Naive thymus-derived CD8-positive, alpha-beta T cell (primary cell): ENCODE data around the gene DDX5. TPM values are rescaled to one million over a fixed set of nuclear protein-coding genes. Genes with fewer than 3 reads are reported as not detected.
A peak's percentile ranks its signal among the peaks of the same experiment; 100 is the strongest.
"Not testable (repeated sequence)": the region's sequence is repeated elsewhere in the genome, so short reads cannot be mapped to it uniquely, and the experiment has no call there.

Source experiments
- ATAC-seq, 2 donors: fragments of 150-1000 bp; cut with Tn5 transposase in 1 of 2; sonication (Bioruptor Pico), chemical (Tn5 transposase) in 1 of 2; 1 replicate in 1 of 2; 2 replicates in 1 of 2; pipeline ENCODE4 v1.10.0; 2021; ENCODE audit warnings: mild to moderate bottlenecking in 2 of 2, moderate library complexity in 2 of 2
- POLR2A ChIA-PET: fragments of 350-600 bp; sonication (Branson Sonifier 250); formaldehyde crosslinking; loops from one replicate; lab custom pipeline; 2021; ENCODE audit warnings: antibody characterized with exemption; lab: Charles Lee
- DNase-seq, 10 donors: peaks; one replicate each; pipeline versions ENCODE4 v3.0.0 to v3.0.0-alpha.2; 2020 to 2022
- H3K27ac Mint-ChIP-seq, 10 donors: one replicate each; pipeline ENCODE4 v1.8.0; 2020 to 2022; ENCODE audit warnings: mild to moderate bottlenecking in 10 of 10, mixed read lengths in 10 of 10, moderate library complexity in 4 of 10, inconsistent platforms in 1 of 10
- H3K27me3 Mint-ChIP-seq, 5 donors: one replicate each; pipeline ENCODE4 v1.8.0; 2021 to 2022; ENCODE audit warnings: mixed read lengths in 5 of 5
- H3K36me3 Mint-ChIP-seq, 3 donors: one replicate each; pipeline ENCODE4 v1.8.0; 2020 to 2022; ENCODE audit warnings: mixed read lengths in 3 of 3, mild to moderate bottlenecking in 2 of 3, inconsistent platforms in 1 of 3
- H3K4me1 Mint-ChIP-seq, 4 donors: one replicate each; pipeline ENCODE4 v1.8.0; 2021 to 2022; ENCODE audit warnings: mixed read lengths in 4 of 4
- H3K4me3 Mint-ChIP-seq, 10 donors: one replicate each; pipeline ENCODE4 v1.8.0; 2020 to 2022; ENCODE audit warnings: mild to moderate bottlenecking in 10 of 10, mixed read lengths in 10 of 10, moderate library complexity in 6 of 10, inconsistent platforms in 1 of 10
- H3K9me3 Mint-ChIP-seq, 9 donors: one replicate each; pipeline ENCODE4 v1.8.0; 2020 to 2022; ENCODE audit warnings: mixed read lengths in 9 of 9, mild to moderate bottlenecking in 3 of 9, inconsistent platforms in 1 of 9, moderate library complexity in 1 of 9
- microRNA-seq: library from miRNA; unstranded; fragments of <30 nt; microRNA quantifications from one replicate; pipeline ENCODE4 v1.2.0, GENCODE V29; 2022; ENCODE audit warnings: borderline microRNAs expressed
- polyA plus RNA-seq, 3 donors: library from polyadenylated mRNA; unstranded; fragments of 300-500 nt; fragmentation: Illumina TruSeq; gene quantifications; one replicate each; pipeline ENCODE4 v1.2.3, GENCODE V29; 2021
- total RNA-seq, 8 experiments: library from RNA in 2 of 8; stranded (reverse) in 2 of 8; gene quantifications; one replicate each; pipeline ENCODE4 v1.2.3 and lab custom pipeline; 2021 to 2026

The DDX5 gene
- total and polyA plus RNA-seq, 5 experiments from 2014 or later = 1,055 to 2,312 (median 1,400) TPM

DNA sequence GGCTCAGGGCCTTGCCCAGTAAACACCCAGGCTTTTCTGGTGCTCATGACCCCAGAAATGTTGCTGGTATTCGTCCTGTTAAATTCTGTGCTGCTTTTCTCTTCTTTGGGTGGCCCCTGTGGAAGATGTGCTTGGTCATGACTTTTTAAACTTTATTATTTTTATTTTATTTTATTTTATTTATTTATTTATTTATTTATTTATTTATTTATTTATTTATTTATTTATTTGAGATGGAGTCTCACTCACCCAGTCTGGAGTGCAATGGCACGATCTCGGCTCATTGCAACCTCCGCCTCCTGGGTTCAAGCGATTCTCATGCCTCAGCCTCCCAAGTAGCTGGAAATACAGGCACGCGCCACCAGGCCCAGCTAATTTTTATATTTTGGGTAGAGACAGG lies 46.3 kb downstream of the DDX5 start:
- H3K27ac Mint-ChIP-seq, H3K4me3 Mint-ChIP-seq: not testable (repeated sequence)
- POLR2A ChIA-PET = interaction anchor here (1.0 kb wide), 1 partner anchor 40 kb away, joined by 3 read pairs; no protein-coding TSS in a partner anchor

DNA sequence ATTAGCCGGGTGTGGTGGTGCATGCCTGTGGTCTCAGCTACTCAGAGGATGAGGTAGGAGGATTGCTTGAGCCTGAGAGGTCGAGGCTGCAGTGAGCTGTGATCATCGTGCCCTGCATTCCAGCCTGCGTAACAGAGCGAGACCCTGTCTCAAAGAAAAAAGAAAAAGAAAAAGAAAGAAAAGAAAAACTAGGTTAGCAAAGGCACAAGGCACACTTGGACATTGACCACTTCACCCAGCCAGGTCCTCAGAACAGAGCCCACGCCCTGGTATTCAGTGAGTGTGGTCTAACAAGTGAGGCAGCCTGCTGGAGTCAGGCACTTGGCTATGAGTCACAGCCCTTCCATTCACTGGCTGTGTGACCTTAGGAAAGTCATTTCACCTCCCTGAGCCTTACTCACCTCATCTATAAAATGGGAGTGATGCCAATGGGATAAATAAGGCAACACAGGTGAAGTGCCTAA lies 46.8 kb downstream of the DDX5 start:
- ATAC-seq (no peak), DNase-seq (no peak)
- H3K9me3 Mint-ChIP-seq = no peaks in the 10 kb centered on the region
- H3K4me1 Mint-ChIP-seq = peaks cover 9 to 35% (median 17%) of the 10 kb centered on the region in 4 donors
- no peak overlapping the region for H3K4me3 Mint-ChIP-seq
- peaks cover 0 to 6% (median 0%) of the 10 kb centered on the region in 5 donors for H3K27me3 Mint-ChIP-seq
- H3K36me3 Mint-ChIP-seq = peaks cover 0 to 4% (median 0%) of the 10 kb centered on the region in 3 donors
- POLR2A ChIA-PET = interaction anchor here (1.0 kb wide), 1 partner anchor 39 kb away, joined by 3 read pairs; no protein-coding TSS in a partner anchor
- no peak overlapping the region for H3K27ac Mint-ChIP-seq

More for the DNA sequence above, 46.3 kb downstream of the DDX5 start:
- H3K4me1 Mint-ChIP-seq = peaks cover 9 to 34% (median 17%) of the 10 kb centered on the region in 4 donors
- H3K9me3 Mint-ChIP-seq, H3K36me3 Mint-ChIP-seq, H3K27me3 Mint-ChIP-seq, ATAC-seq, DNase-seq: not testable (repeated sequence)

DNA sequence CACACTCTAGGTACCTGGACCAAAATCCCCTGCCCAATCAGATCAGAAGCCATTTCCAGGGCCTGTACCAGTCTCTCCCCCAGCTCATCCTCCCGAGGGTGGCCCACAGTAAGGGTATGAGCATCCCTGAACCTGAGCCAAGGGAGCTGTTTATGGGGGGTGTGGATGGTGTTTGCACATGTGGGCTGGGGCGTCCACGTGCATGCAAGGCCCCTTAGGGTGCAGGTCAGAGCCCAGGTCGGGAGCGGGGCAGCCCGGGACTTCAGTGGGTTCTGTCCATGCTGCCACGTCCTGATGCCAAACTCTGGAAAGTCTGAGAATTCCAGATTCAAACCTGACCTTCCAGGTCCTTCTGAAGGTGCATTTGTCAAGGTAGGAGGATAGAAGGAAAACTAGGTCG lies 47.3 kb downstream of the DDX5 start:
- H3K4me1 Mint-ChIP-seq = peaks cover 9 to 35% (median 17%) of the 10 kb centered on the region in 4 donors
- peak overlapping the region in 1 of 10 donors; percentile 55 for H3K27ac Mint-ChIP-seq
- H3K27me3 Mint-ChIP-seq = peaks cover 0 to 6% (median 0%) of the 10 kb centered on the region in 5 donors
- POLR2A ChIA-PET = interaction anchor here (0.6 to 1.0 kb wide), 3 partner anchors 24 to 80 kb away, joined by 3 to 5 read pairs (median 5); no protein-coding TSS in a partner anchor
- no peaks in the 10 kb centered on the region for H3K9me3 Mint-ChIP-seq
- ATAC-seq = no peak
- DNase-seq = no peak
- H3K36me3 Mint-ChIP-seq = peaks cover 0 to 4% (median 0%) of the 10 kb centered on the region in 3 donors
- no peak overlapping the region for H3K4me3 Mint-ChIP-seq

DNA sequence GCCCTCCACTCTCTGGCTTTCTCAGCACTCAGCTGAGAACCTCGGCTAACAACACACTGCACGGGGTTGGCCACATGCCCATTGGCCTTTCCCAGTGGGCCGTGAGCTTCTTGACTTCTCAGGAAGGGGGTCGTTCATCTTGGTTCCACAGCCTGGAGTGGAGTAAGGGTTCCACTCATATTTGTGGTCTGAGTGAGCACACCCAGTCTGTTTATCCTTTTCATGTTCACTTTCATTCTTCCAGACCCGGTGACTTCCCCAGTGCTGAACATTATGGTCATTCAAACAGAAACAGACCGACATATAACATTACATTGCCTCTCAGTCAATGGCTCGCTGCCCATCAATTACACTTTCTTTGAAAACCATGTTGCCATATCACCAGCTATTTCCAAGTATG lies 48.9 kb downstream of the DDX5 start:
- H3K27me3 Mint-ChIP-seq = peaks cover 0 to 6% (median 0%) of the 10 kb centered on the region in 5 donors
- no peaks in the 10 kb centered on the region for H3K9me3 Mint-ChIP-seq
- peak overlapping the region in 1 of 10 donors; percentile 7 for H3K4me3 Mint-ChIP-seq
- peaks cover 9 to 40% (median 18%) of the 10 kb centered on the region in 4 donors for H3K4me1 Mint-ChIP-seq
- DNase-seq = no peak
- POLR2A ChIA-PET = interaction anchor here (0.9 to 2.1 kb wide), 4 partner anchors 40 to 463 kb away, joined by 3 to 23 read pairs (median 9); partner anchors contain the start of genes CEP95, DDX5, LRRC37A3 and POLG2
- peaks cover 0 to 4% (median 0%) of the 10 kb centered on the region in 3 donors for H3K36me3 Mint-ChIP-seq
- H3K27ac Mint-ChIP-seq = peak overlapping the region in 4 of 10 donors; percentile 13 to 96 (median 68)
- ATAC-seq = no peak

DNA sequence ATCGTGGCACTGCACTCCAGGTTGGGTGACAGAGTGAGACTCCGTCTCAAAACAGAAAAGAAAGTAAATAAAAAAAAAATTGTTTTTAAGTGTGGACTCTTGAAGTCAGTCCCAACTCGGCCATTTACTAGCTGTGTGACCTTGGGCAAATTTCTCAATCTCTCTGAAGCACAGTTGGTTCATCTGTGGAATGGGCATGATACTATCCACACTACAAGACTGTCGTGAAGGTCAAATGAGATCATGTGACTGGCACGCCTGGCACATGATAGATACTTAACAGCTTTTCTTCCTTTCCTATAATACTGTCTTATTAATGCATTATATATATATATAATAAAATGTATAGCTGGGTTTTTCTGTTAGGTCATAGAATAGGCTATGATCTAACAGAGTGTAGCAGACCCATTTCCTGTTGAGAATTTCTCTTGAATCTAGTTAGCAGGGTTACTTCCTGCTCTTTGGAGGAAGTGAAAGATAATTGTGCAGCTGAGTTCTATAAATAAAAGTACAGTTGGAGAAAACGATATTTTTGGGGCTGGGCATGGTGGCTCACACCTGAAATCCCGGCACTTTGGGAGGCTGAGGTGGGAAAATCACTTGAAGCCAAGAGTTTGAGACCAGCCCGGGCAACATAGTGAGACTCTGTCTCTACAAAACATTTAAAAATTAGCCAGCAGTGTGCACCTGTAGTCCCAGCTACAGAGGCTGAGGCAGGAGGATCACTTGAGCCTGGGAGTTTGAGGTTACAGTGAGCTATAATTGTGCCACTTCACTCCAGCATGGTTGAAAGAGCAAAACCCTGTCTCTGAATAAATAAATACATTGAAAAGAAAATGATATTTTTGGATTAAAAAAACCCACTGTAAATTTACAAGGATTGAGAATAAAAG lies 49.9 kb downstream of the DDX5 start:
- H3K4me3 Mint-ChIP-seq = peak overlapping the region; percentile 38 to 76 (median 64)
- peak overlapping the region; percentile 86 to 96 (median 90) for H3K27ac Mint-ChIP-seq
- H3K9me3 Mint-ChIP-seq = no peaks in the 10 kb centered on the region
- H3K36me3 Mint-ChIP-seq = peaks cover 0 to 4% (median 0%) of the 10 kb centered on the region in 3 donors
- ATAC-seq (peak; percentile 67 to 79), DNase-seq (peak in 3 of 10 donors; percentile 20 to 39 (median 32))
- peaks cover 0 to 3% (median 0%) of the 10 kb centered on the region in 5 donors for H3K27me3 Mint-ChIP-seq
- peaks cover 8 to 41% (median 18%) of the 10 kb centered on the region in 4 donors for H3K4me1 Mint-ChIP-seq
- POLR2A ChIA-PET = interaction anchor here (0.9 to 2.1 kb wide), 5 partner anchors 41 to 464 kb away, joined by 3 to 23 read pairs (median 3); partner anchors contain the start of genes CEP95, DDX5, LRRC37A3 and POLG2

DNA sequence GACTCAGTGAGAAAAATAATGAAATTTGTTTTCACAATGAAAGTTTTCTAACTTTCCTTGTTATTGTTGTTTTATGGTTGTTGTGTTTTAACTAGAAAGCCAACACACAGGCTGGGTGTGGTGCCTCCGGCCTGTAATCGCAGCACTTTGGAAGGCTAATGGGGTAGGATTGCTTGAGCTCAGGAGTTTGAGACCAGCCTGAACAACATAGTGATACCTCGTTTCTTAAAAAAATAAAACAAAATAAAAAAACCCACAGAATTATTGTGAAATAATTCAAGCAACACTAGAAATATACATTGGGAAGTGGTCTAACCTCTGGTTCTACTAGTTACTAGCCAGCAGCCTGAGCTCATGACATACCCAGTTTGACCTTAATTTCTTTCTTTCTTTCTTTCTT lies 56.5 kb downstream of the DDX5 start:
- POLR2A ChIA-PET = interaction anchor here (0.6 to 1.0 kb wide), 2 partner anchors 10 to 13 kb away, joined by 4 to 13 read pairs; no protein-coding TSS in a partner anchor
- Mint-ChIP-seq H3K4me3 (peak overlapping the region in 1 of 10 donors; percentile 65), H3K27ac (peak overlapping the region in 3 of 10 donors; percentile 7 to 70 (median 34)), H3K27me3 (no peaks in the 10 kb centered on the region), H3K4me1 (peaks cover 2 to 27% (median 8%) of the 10 kb centered on the region in 4 donors), H3K36me3 (no peaks in the 10 kb centered on the region), H3K9me3 (no peaks in the 10 kb centered on the region)
- ATAC-seq (no peak), DNase-seq (no peak)

DNA sequence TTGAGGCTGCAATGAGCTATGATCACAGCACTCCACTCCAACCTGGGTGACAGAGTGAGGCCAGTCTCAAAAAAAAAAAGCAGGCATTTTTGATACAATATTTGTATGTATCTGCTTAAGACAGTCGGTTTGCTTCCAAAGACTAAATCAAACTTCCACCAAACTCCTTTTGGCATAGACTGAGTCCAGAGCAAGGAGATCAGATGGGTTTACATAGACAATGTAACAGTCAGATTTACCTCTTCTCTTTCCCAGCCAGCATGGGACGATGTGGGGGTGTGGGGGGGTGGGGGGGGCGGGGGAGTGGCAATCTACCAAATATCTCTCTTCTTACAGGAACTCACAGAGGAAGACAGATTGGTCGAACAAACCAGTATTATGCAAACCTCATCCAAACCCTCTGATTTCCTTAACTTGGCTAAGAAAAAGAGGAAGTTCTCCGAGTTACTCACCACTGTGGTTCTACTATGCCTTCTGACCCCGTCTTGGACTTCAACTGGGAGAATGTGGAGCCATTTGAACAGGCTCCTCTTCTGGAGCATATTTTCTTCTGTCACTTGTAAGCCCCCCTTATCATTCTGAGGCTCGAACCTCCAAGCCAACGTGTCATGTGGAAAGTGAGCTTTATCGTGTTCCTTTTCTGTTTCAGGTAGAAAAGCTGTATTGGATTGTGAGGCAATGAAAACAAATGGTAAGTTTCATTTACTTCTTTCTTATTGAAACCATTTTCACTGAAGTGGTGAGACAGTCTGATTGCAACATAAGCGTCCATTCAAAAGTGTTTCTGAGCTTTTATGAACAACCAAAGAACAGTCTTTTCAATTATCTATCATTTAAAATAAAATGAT lies 57.2 kb downstream of the DDX5 start, which contains the start of gene MILR1:
MILR1 (plus strand) TSS at position 451 of the 848 bp plus-strand sequence; CDS start at position 505, 54 bp downstream.
- DNase-seq = peak in 1 of 10 donors; percentile 15
- H3K27ac Mint-ChIP-seq = peak within 1 kb of the TSS in 9 of 10 donors; percentile 15 to 85 (median 70)

More for the DNA sequence above, 57.2 kb downstream of the DDX5 start, which contains the start of gene MILR1:
- ATAC-seq = peak; percentile 33 to 46
- Mint-ChIP-seq H3K9me3 (no peaks in the 10 kb centered on the region), H3K4me1 (peaks cover 2 to 28% (median 8%) of the 10 kb centered on the region in 4 donors), H3K27me3 (no peaks in the 10 kb centered on the region), H3K4me3 (peak within 1 kb of the TSS in 3 of 10 donors; percentile 47 to 65 (median 52)), H3K36me3 (no peaks in the 10 kb centered on the region)
- POLR2A ChIA-PET = interaction anchor here (0.6 to 1.0 kb wide), 2 partner anchors 9 to 13 kb away, joined by 4 to 13 read pairs; no protein-coding TSS in a partner anchor

Small RNA genes lying within 50 kb of the gene (microRNA-seq; reads per million reads assigned to microRNA genes)
- gene MIR3064 (8.2 reads per million, percentile 24 among the genes with 10 or more reads in this experiment), gene MIR5047 (not detected)

Other genes starting within 250 kb of the DDX5 start
- 10 to 100 TPM; 12.9 to 14.0 TPM for gene TEX2, start 243.0 kb downstream of the DDX5 start, total RNA-seq
- gene TEX2, start 243.0 kb downstream of the DDX5 start, polyA plus RNA-seq = 1 to 10 TPM; 5.2 to 7.3 (median 6.3) TPM
- 100 to 1,000 TPM; 172 to 177 TPM for gene PECAM1, start 115.4 kb downstream of the DDX5 start, total RNA-seq
- gene PECAM1, start 115.4 kb downstream of the DDX5 start, polyA plus RNA-seq = 100 to 1,000 TPM; 168 to 264 (median 187) TPM
- not detected for gene MILR1, start 57.2 kb downstream of the DDX5 start, total RNA-seq
- not detected for gene MILR1, start 57.2 kb downstream of the DDX5 start, polyA plus RNA-seq
- 10 to 100 TPM; 72.3 to 76.0 TPM for gene POLG2, start 9.2 kb downstream of the DDX5 start, total RNA-seq
- gene POLG2, start 9.2 kb downstream of the DDX5 start, polyA plus RNA-seq = 1 to 10 TPM; 6.4 to 8.6 (median 7.1) TPM
- 100 to 1,000 TPM; 143 to 153 TPM for gene CEP95, start 688 bp upstream of the DDX5 start, total RNA-seq
- 10 to 100 TPM in 1 of 3 donors, 1 to 10 TPM in 2; 8.6 to 20.1 (median 9.0) TPM for gene CEP95, start 688 bp upstream of the DDX5 start, polyA plus RNA-seq
- gene SMURF2, start 156.0 kb upstream of the DDX5 start, total RNA-seq = 10 to 100 TPM; 38.9 to 40.1 TPM
- gene SMURF2, start 156.0 kb upstream of the DDX5 start, polyA plus RNA-seq = 10 to 100 TPM in 1 of 3 donors, 1 to 10 TPM in 2; 6.1 to 11.0 (median 8.0) TPM